Esophagus muscularis mucosa (tissue), 4 donors: ENCODE results near the gene MLNR. TPM values are rescaled to one million over a fixed set of nuclear protein-coding genes. Genes with fewer than 3 reads are reported as not detected.
A peak's percentile ranks its signal among the peaks of the same experiment; 100 is the strongest.

Experiments
- DNase-seq: peaks from one replicate; pipeline ENCODE4 v3.0.0-alpha.2; 2017; ENCODE audit errors: extremely low spot score
- H3K27ac ChIP-seq, 4 donors: fragments of 200-600 bp; sonication (generic); replicated peaks in 1 of 4; 1 replicate in 3 of 4; 2 replicates in 1 of 4; pipeline ENCODE4 v1.5.1; 2016 to 2019; ENCODE audit warnings: mild to moderate bottlenecking in 1 of 4
- H3K27me3 ChIP-seq, 4 donors: fragments of 200-600 bp; sonication (generic); one replicate each; pipeline versions ENCODE4 v1.5.1 to v1.6.0; 2016 to 2019
- H3K36me3 ChIP-seq, 4 donors: fragments of 200-600 bp; sonication (generic); one replicate each; pipeline ENCODE4 v1.5.1; 2016 to 2019
- H3K4me1 ChIP-seq, 4 donors: fragments of 200-600 bp; sonication (generic); one replicate each; pipeline ENCODE4 v1.5.1; 2016 to 2019
- H3K4me3 ChIP-seq, 4 donors: fragments of 200-600 bp; sonication (generic); 1 replicate in 2 of 4; 2 replicates in 2 of 4; pipeline ENCODE4 v1.5.1; 2016 to 2019; ENCODE audit warnings: mild to moderate bottlenecking in 4 of 4, moderate library complexity in 1 of 4
- H3K9me3 ChIP-seq, 4 donors: fragments of 200-600 bp; sonication (generic); 1 replicate in 3 of 4; 2 replicates in 1 of 4; pipeline ENCODE4 v1.5.1; 2016 to 2019
- EP300 ChIP-seq: sonication (generic); formaldehyde crosslinking; IDR thresholded peaks from one replicate; pipeline ENCODE4 v1.6.1; 2017; ENCODE audit warnings: antibody characterized with exemption
- POLR2A ChIP-seq: fragments of 450-650 bp; IDR thresholded peaks from one replicate; pipeline ENCODE4 v1.6.1; 2017; ENCODE audit warnings: antibody characterized with exemption, moderate library complexity, mild to moderate bottlenecking, low read depth
- POLR2AphosphoS5 ChIP-seq, 2 donors: sonication (generic); formaldehyde crosslinking; IDR thresholded peaks; one replicate each; pipeline ENCODE4 v1.6.1; 2017; ENCODE audit warnings: antibody characterized with exemption in 2 of 2
- WGBS: methylation state at CpG from one replicate; pipeline ENCODE4 v1.1.5; 2018; 5-methylcytosine and 5-hydroxymethylcytosine counted together
- intact Hi-C: fragments of 100-400 bp; cut with DNase I; formaldehyde crosslinking; loops from one replicate; pipeline ENCODE4 v1.15.1; 2023
- total RNA-seq, 4 donors: library from RNA; depleted of rRNA; stranded (reverse); fragments of >200 nt; gene quantifications; one replicate each; pipeline versions ENCODE4 v1.1.0 to v1.2.1, GENCODE V29; 2016
- TF ChIP-seq, protein P1 (sequence below), 3 experiments: fragments of 200-600 bp in 2 of 3; fragments of 450-650 bp in 1 of 3; sonication (generic) in 2 of 3; IDR thresholded peaks; one replicate each; pipeline ENCODE4 v1.5.1; 2017 to 2019; ENCODE audit warnings: antibody characterized with exemption in 3 of 3, mild to moderate bottlenecking in 2 of 3, moderate library complexity in 1 of 3

The MLNR gene
- total RNA-seq, 4 donors from 2014 or later: 0.34 TPM; not detected in 3

DNA sequence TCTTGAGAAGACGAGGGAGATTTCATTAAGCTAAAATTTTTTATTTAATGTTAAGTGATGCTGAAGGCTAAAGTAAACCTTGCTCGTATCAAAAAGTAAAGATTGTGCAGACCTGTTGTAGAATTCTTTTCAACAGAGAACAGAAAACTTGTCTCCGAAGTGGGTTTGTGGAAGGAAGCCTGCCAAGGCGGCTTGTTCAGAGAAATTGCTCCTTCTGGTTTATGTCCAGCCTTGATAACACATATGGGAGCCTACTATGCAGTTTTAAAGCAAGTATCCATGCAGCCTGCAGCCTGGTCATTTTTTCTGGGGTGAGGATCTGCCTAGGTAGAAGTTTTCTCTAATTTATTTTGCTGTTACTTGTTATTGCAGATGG is 1.4 kb downstream of the MLNR start:
- WGBS: 68% methylated on average over 4 of the region's 4 CpGs
- Histone ChIP-seq H3K36me3 (no peaks in the 10 kb centered on the region), H3K27me3 (peaks cover 7 to 72% (median 27%) of the 10 kb centered on the region in 4 donors), H3K27ac (no peak overlapping the region), H3K4me3 (no peak overlapping the region), H3K4me1 (peaks cover 10 to 24% (median 19%) of the 10 kb centered on the region in 4 donors), H3K9me3 (no peaks in the 10 kb centered on the region)
- TF ChIP-seq POLR2AphosphoS5 (IDR thresholded peaks at IDR 0.05) (no peak), EP300 (no peak), POLR2A (no peak)
- TF ChIP-seq, protein P1, sequence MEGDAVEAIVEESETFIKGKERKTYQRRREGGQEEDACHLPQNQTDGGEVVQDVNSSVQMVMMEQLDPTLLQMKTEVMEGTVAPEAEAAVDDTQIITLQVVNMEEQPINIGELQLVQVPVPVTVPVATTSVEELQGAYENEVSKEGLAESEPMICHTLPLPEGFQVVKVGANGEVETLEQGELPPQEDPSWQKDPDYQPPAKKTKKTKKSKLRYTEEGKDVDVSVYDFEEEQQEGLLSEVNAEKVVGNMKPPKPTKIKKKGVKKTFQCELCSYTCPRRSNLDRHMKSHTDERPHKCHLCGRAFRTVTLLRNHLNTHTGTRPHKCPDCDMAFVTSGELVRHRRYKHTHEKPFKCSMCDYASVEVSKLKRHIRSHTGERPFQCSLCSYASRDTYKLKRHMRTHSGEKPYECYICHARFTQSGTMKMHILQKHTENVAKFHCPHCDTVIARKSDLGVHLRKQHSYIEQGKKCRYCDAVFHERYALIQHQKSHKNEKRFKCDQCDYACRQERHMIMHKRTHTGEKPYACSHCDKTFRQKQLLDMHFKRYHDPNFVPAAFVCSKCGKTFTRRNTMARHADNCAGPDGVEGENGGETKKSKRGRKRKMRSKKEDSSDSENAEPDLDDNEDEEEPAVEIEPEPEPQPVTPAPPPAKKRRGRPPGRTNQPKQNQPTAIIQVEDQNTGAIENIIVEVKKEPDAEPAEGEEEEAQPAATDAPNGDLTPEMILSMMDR (IDR thresholded peaks at IDR 0.05): no peak
- DNase-seq: peak; percentile 37
- intact Hi-C loops: no loop called here

DNA sequence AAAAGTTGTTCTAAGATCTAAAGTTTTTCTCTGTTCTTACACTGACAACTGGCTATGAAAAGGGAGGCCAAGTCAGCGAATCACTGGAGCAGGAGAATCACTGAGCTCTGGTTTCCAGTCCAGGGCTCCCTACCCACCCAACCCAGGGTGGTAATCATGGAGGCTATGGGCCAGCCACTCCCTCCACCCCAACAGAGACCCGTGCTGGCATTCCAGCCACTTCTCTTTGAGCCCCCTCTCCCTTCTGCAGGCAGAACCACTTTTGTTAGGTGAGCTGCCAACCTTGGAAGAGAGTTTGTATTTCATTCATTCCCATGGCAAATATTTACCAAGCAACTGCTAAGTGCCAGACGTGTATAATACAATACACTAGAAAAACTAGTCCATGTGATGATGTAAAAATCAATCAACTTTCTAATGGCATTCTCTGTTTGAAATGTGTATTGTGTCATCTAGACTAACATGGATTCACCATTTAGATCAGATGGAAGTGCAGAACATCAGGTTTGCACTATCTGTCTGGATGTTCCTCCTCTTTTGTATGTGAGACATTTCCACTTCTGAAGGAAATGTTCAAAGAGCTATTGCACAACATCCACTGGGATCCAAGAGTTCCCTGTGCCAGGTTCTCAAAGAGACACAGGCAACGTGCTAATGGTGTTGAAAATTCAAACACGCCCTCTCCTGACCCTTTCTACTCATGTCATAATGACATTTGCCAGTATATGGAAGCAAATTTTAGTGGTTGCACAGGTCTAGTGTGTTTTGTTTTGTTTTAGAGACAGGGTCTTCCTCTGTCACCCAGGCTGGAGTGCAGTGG is 5.3 kb downstream of the MLNR start:
- H3K9me3 ChIP-seq: no peaks in the 10 kb centered on the region
- intact Hi-C loops: no loop called here
- H3K27ac ChIP-seq: no peak overlapping the region
- no peak overlapping the region for H3K4me3 ChIP-seq
- H3K27me3 ChIP-seq: peaks cover 7 to 37% (median 14%) of the 10 kb centered on the region in 4 donors
- TF ChIP-seq, protein P1 (IDR thresholded peaks at IDR 0.05): no peak
- TF ChIP-seq POLR2AphosphoS5 (IDR thresholded peaks at IDR 0.05) (peak in 1 of 2 donors; percentile 13), EP300 (no peak), POLR2A (no peak)
- H3K36me3 ChIP-seq: no peaks in the 10 kb centered on the region
- H3K4me1 ChIP-seq: peaks cover 7 to 10% (median 9%) of the 10 kb centered on the region in 4 donors
- peak; percentile 82 for DNase-seq
- WGBS: 69% methylated on average over 5 of the region's 5 CpGs

DNA sequence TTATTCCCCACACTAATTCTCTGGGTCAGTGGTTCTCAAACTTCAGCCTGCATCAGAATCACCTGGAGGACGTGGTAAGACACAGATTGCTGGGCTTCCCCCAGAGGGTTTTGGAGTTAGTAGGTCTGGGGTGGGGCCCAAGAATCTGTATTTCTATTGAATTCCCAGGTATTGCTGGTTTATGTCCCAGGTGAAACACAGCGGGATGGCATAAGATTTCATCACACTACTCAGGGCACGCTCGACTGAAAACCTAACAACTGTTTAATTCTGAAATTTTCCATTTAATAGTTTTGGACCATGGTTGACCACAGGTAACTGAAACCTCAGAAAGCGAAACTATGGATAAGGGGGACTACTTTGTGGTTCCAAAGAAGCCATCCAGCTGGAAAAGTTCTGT is 6.5 kb downstream of the MLNR start:
- 76% methylated on average over 5 of the region's 5 CpGs for WGBS
- no peak overlapping the region for H3K4me3 ChIP-seq
- H3K9me3 ChIP-seq: no peaks in the 10 kb centered on the region
- H3K27me3 ChIP-seq: peaks cover 0 to 26% (median 2%) of the 10 kb centered on the region in 4 donors
- TF ChIP-seq POLR2AphosphoS5 (IDR thresholded peaks at IDR 0.05): no peak
- H3K36me3 ChIP-seq: no peaks in the 10 kb centered on the region
- no peak overlapping the region for H3K27ac ChIP-seq
- H3K4me1 ChIP-seq: no peaks in the 10 kb centered on the region
- intact Hi-C loops: no loop called here
- no peak for DNase-seq

DNA sequence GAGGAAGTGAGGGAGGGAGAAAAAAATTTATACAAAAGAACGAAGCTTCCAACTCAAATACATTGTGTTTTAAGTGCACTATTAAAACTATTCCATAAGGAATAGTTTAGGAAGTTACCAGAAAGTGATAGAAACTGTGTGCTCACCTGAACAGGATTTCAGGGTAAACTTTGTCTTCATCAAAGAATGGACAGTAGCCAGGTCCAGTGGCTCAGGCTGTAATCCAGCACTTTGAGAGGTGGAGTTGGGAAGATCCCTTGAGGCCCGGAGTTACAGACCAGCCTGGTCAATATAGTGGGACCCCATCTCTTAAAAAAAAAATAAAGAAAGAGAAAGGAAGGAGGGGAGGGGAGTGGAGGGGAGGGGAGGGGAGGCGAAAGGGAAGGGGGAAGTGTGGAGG is 14.6 kb downstream of the MLNR start:
- Histone ChIP-seq H3K9me3 (no peaks in the 10 kb centered on the region), H3K36me3 (no peaks in the 10 kb centered on the region), H3K4me3 (no peak overlapping the region), H3K27me3 (no peaks in the 10 kb centered on the region), H3K27ac (no peak overlapping the region), H3K4me1 (no peaks in the 10 kb centered on the region)
- intact Hi-C loops: no loop called here
- no peak for DNase-seq
- TF ChIP-seq EP300: no peak
- TF ChIP-seq POLR2A: no peak
- TF ChIP-seq, protein P1 (IDR thresholded peaks at IDR 0.05): no peak
- no peak for TF ChIP-seq POLR2AphosphoS5 (IDR thresholded peaks at IDR 0.05)
- 83% methylated on average over 3 of the region's 3 CpGs for WGBS

DNA sequence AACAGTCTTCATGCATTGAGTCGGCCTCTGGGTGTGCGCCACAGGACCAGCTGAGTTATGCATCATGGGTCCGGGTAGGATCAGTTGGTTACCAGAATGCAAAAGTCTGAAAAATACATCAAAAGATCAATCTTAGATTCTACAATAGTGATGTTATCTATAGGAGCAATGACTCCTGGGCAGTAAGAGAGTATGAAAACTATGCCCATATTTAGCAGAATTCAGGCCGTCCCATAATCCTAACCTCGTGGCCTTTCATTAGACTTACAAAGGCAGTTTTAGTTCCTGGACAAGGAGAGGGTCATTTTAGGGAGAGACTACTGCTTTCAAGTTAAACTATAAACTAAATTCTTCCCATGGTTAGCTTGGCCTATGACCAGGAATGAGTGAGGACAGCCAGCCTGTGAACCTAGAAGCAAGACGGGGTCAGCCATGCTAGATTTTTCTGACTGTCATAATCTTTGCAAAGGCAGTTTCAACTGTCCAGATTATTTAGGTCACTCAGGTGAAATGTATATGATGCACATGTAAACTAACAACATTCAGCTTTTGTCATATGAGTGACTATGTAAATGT is 15.8 kb downstream of the MLNR start:
- TF ChIP-seq POLR2AphosphoS5 (IDR thresholded peaks at IDR 0.05) (no peak), EP300 (no peak), POLR2A (no peak)
- TF ChIP-seq, protein P1 (IDR thresholded peaks at IDR 0.05): no peak
- Histone ChIP-seq H3K4me3 (no peak overlapping the region), H3K27ac (no peak overlapping the region), H3K9me3 (no peaks in the 10 kb centered on the region), H3K4me1 (no peaks in the 10 kb centered on the region), H3K36me3 (no peaks in the 10 kb centered on the region), H3K27me3 (no peaks in the 10 kb centered on the region)
- intact Hi-C loops: no loop called here
- 88% methylated on average over 6 of the region's 6 CpGs for WGBS
- DNase-seq: no peak
